ENCODE data around the gene ACVR2B.

Gene ACVR2B

DNA sequence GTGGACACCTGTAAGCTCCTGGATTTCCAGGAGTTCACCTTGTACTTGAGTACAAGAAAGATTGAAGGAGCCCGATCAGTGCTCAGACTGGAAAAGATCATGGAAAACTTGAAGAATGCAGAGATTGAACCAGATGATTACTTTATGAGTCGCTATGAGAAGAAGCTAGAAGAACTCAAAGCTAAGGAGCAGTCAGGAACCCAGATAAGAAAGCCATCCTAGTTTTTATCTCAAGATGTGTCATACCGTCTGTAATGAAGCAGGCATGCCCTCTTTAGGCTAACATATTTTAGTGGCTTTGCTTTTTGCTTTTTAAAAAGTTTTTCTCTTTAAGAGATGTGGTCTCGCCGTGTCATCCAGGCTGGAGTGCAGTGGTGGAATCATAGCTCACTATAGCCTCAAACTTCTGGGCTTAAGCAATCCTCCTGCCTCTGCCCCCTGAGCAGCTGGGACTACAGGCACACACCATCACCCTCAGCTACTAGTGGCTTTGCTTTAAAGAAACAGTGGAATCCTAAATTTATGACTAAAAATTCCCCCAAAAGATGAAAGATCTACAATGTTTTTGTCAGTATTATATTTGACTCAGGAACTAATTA lies 70.5 kb downstream of the ACVR2B start:
- no peak for DNase-seq (ENCODE audit: low read depth in 1 of 2, low spot score in 1 of 2)

DNA sequence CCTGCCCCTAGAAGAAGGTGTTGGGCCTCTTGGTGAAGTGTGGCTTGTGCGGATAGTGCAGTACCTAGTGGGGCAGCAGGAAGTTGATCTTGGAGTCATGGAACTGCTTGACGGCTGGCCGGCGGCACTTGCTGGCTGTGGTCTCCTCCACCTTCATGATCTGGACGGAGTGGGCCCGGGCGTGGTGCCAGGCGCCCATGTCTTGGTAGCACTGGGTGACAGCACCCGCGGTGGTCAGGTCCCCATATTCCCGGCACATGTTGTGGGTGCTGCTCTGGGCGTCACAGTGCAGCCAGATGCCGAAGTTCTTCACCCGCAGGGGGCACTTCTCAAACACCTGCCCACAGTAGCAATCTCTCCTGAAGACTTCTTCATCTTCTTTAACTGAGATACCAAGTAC lies 73.1 kb downstream of the ACVR2B start:
- DNase-seq (ENCODE audit: low read depth in 1 of 2, low spot score in 1 of 2): no peak

DNA sequence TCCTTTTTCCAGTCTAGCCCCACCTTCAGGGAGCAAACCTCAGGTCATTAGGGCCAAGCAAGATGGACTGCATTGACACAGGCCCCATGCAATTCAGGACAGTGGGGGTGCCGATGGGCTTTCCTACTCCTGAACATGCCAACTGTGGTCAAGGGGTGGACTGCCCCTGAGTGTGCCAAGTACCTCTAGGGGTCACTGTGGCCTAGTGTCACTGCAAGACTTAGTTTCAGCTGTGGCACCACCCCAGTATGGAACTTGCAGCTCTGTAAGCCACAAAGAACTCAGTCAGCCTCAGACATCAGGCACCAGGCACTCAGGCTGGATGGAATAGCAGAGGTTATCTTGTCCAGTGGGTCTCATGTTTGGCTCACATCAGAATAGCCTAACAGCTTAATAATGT lies 74.8 kb downstream of the ACVR2B start:
- DNase-seq (ENCODE audit: low read depth in 1 of 2, low spot score in 1 of 2): no peak

DNA sequence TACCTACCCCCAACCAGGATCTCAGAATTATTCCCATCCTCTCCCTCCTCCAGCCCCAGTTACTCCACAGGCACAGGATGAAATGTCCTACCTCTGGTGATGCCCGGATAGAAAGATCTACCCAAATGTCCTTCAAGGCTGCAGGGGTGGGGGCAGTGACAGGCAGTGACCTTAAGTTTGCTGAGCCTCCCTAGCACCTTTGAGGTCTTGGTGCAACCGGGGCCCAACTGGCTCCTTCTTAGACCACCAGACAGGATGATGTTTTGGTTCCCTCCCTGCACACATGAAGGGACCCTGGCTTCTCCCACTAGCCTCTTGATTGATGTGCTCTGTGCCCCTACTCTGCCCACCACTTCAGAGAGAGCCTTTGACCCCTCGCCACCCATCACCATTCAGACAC lies 78.8 kb downstream of the ACVR2B start:
- no peak for DNase-seq (ENCODE audit: low read depth in 1 of 2, low spot score in 1 of 2)

DNA sequence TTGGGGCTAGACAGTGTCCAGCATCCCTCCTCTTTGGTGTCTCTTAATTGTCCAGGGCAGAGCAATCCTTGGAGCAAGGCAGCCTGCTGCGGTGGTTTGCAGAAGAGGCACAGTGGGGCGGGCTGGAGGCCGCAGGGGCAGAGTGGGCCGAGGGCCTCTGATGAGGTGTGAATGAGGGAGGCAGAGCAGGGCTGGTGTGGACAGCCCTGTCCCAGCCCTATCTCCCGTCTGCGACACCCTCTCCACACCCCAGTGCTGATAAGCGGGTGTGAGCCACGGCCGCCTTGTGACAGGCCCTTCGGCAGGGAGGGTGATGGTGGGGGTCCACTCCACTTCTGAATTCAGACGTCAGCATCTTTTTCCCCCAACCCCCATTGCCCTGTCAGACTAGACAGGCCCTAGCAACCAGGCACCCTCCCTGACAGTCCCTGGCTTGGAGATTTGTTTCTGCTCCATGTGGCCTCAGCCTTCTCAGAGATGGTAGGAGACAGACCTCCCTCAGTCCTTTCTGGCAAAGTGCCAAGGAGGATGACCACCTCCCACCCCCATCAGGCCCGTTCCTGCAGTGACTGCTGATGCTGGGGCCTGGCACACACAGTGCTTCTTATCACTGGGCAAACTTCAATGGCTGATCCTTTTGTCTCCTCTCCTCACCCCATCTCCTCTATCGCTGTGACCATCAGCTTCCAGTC lies 79.7 kb downstream of the ACVR2B start:
- no peak for DNase-seq (ENCODE audit: low read depth in 1 of 2, low spot score in 1 of 2)

DNA sequence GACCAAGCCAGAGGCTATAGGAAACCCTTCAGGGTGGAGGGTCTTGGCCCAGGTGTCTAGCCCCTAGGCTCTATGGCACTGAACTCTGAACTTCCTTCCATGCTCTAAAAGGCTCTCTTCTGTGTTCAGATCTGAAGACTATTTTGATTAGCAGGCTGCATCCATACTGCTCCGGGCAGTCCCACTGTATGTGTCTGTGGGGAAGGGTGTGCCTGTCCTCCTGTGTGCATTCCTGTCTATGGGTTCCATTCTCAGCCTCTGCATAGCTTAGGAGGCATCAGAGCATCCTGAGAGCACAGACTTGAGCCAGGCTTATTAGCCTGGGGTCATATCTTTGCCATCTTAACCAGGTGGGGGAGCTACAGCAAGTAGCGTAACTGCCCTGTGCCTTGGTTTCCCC lies 80.5 kb downstream of the ACVR2B start:
- no peak for DNase-seq (ENCODE audit: low read depth in 1 of 2, low spot score in 1 of 2)

DNA sequence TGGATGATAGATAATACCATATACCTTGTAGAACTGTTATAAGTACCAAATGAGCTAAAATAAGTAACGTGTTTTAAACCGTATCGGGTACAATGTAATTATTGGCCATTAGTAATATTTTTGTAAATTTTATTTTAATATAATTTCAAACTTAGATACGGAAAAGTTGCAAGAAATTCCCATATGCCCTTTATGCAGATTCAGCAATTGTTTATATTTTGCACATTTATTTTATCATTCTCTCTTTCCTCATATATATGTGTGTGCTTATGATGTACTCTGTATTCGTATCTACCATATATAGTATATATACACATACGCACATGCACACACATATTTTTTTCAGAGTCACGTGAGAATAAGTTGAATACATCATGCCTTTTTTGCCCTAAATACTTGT lies 80.9 kb downstream of the ACVR2B start:
- DNase-seq (ENCODE audit: low read depth in 1 of 2, low spot score in 1 of 2): no peak

DNA sequence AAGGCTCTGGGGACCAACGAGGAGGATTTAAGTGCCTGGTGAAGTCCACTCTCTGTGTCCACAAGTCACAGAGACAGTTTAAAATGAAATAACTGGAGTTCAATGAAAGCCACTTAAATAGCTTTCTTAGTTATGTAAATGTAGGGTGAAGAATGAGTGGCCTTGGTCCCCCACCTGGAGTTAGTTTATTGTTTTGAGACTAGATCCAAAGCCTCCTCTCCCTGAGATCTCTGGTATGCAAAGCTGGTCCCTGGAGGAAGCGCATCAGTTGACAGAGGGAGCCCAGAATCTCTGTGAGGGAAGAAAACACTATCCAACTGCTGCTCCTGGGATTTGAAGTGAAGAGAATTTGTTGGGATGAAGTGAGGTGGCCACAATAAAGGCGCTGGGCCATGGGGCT lies 83.0 kb downstream of the ACVR2B start:
- no peak for DNase-seq (ENCODE audit: low read depth in 1 of 2, low spot score in 1 of 2)

DNA sequence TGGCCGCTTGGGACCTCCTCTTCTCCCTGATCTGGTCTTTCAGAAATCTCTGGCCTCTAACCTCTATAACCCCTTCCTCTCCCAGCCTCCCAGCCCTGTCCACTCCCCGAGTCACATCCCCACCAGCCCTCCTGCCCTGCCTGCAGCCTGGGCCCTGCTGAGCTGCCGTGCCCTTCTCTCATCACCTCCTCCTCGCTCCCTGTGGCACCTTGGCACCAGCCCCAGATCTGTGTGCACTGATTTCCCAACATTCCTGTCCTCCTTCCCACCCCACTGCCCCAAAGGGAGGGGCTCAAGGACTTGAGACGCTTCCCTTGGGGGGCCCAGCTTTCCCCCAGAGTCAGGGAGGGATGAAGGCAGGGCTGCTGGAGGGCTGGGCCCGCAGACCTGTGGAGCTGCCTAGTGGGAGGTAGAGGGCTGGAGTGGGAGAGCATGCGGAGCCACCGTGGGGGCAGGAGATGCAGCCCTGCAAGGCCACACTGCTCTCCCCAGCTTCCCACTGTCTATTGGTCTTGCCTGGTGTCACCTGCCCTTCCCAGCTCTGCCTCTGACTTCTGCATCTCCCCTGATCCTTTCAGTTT lies 85.2 kb downstream of the ACVR2B start:
- no peak for DNase-seq (ENCODE audit: low read depth in 1 of 2, low spot score in 1 of 2)

DNA sequence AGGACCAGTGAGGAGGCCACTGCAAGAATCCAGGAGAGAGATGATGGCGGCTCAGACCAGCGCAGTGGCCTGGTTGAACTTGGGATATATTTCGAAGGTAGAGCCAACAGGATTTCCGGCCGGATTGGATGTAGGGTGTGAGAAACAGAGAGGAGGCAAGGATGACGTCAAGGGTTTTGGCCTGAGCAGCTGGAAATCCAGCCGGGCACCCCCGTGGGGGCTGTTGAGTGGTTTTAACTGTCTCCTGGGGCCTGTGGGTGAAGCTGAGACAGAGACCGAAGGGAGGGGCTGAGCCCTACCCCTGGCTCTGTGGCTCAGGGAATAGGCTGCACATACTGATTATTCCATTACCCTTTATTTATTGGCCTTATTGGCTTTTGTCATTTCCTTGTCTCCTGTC lies 88.1 kb downstream of the ACVR2B start:
- no peak for DNase-seq (ENCODE audit: low read depth in 1 of 2, low spot score in 1 of 2)

Measured in activated T-helper 1 cell treated with anti-CD3 and anti-CD28 coated beads, Interleukin-2, amount 50 U/mL, for 16 hours (primary cell).